ENCODE data around the gene LPCAT1.

LPCAT1 gene

DNA sequence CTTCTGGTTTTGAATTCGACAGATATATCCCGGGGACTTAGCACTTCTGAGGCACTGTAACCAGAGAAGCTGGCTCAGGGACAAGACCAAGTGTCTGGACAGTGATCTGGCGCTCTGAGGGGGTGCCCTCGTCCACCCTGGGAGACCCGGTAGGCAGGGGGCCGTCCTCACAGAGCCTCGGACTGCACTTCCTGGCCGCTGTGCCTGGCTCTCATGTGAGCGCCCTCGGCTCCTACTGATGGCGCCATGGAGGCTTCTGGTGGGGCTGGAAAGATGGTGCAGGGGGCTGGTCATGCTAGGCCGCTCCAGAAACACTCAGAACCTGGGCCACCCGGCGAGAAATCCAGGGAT, 59.7 kb downstream of the LPCAT1 start:
- peaks cover 4% of the 10 kb centered on the region for H3K4me1 ChIP-seq (ENCODE audit: low read depth, poor library complexity, severe bottlenecking)
- H3K27ac ChIP-seq: no peak overlapping the region
- no peak overlapping the region for H3K9ac ChIP-seq
- no peaks in the 10 kb centered on the region for H3K27me3 ChIP-seq (ENCODE audit: insufficient read depth, low read depth)
- H3K4me3 ChIP-seq (IDR thresholded peaks at IDR 0.05; ENCODE audit: insufficient read depth, low read depth, low read length): no peak overlapping the region
- H3K79me2 ChIP-seq (ENCODE audit: insufficient read depth, low read depth): no peaks in the 10 kb centered on the region
- H3K36me3 ChIP-seq (ENCODE audit: insufficient read depth): peaks cover 8% of the 10 kb centered on the region; the same call in 1 of the 2 replicates
- H4K20me1 ChIP-seq (ENCODE audit: insufficient read depth): no peaks in the 10 kb centered on the region
- H2AFZ ChIP-seq (ENCODE audit: low read depth): no peak overlapping the region
- no peak overlapping the region for H3K4me2 ChIP-seq
- TF ChIP-seq, protein P1, sequence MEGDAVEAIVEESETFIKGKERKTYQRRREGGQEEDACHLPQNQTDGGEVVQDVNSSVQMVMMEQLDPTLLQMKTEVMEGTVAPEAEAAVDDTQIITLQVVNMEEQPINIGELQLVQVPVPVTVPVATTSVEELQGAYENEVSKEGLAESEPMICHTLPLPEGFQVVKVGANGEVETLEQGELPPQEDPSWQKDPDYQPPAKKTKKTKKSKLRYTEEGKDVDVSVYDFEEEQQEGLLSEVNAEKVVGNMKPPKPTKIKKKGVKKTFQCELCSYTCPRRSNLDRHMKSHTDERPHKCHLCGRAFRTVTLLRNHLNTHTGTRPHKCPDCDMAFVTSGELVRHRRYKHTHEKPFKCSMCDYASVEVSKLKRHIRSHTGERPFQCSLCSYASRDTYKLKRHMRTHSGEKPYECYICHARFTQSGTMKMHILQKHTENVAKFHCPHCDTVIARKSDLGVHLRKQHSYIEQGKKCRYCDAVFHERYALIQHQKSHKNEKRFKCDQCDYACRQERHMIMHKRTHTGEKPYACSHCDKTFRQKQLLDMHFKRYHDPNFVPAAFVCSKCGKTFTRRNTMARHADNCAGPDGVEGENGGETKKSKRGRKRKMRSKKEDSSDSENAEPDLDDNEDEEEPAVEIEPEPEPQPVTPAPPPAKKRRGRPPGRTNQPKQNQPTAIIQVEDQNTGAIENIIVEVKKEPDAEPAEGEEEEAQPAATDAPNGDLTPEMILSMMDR (conservative IDR thresholded peaks at IDR 0.05; ENCODE audit: low read depth, low read length): no peak

DNA sequence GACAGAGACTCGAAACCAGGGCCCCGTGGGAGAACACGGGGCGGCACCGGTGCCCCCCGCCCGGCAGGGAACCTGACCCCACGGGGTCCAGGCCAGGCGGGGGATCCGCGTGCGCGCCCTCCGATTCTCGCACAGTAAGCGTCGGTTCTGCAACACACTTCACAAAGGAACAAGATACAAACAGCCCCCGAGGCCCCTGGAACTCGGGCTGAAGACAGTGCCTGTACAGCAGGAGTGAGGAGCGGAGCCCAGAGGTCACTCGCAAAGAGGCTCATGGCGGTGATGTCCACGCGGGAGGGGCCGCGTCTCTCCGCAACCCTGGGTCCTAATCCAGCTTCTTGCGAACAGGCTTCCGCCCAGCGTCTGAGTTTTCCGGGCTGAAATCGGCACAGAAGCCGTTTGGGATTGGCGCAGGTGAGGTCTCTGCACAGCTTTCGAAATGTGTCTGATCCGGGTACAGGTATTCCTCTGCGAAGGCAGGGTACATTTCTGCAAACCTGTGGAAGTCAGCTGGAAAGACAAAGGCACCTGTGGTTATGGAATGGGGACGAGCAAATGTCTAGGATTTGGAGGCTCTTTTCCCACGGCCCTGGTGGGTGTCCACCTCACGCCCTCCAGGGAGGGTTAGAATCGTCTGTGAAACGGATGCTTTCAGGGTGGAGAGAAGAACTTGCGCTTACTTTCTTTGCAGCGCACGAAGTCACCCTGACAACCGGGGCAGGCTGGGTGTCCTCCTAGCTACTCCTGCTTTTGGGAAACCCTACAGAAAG, 60.2 kb downstream of the LPCAT1 start:
- Histone ChIP-seq H3K9ac (no peak overlapping the region), H4K20me1 (ENCODE audit: insufficient read depth) (no peaks in the 10 kb centered on the region), H3K36me3 (ENCODE audit: insufficient read depth) (peaks cover 8% of the 10 kb centered on the region; the same call in 1 of the 2 replicates), H3K79me2 (ENCODE audit: insufficient read depth, low read depth) (no peaks in the 10 kb centered on the region), H3K4me3 (IDR thresholded peaks at IDR 0.05; ENCODE audit: insufficient read depth, low read depth, low read length) (no peak overlapping the region), H3K27ac (no peak overlapping the region), H3K27me3 (ENCODE audit: insufficient read depth, low read depth) (no peaks in the 10 kb centered on the region), H2AFZ (ENCODE audit: low read depth) (no peak overlapping the region), H3K4me2 (no peak overlapping the region), H3K4me1 (ENCODE audit: low read depth, poor library complexity, severe bottlenecking) (peaks cover 4% of the 10 kb centered on the region)
- TF ChIP-seq, protein P1 (conservative IDR thresholded peaks at IDR 0.05; ENCODE audit: low read depth, low read length): no peak

DNA sequence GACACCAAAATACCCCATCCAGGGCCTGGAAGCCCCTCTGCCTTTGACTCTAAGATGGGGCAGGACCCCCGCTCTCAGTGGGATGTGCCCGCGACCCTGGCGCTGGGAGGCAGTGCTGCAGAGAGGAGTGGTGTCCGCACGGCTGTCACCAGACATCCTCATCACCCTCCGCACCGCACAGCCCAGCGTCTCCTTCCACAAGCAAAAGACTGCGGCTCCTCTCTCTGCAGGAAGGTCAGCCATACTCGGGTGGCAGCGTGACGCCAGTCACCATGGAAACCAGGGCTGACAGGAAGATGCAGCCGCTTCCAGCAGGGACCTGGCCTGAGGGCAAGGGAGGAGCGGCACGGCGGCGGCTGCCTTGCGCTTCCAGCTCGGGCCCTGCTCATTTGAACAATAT, 61.4 kb downstream of the LPCAT1 start:
- Histone ChIP-seq H3K79me2 (ENCODE audit: insufficient read depth, low read depth) (no peaks in the 10 kb centered on the region), H3K36me3 (ENCODE audit: insufficient read depth) (peaks cover 8% of the 10 kb centered on the region; the same call in 1 of the 2 replicates), H3K9ac (no peak overlapping the region)

DNA sequence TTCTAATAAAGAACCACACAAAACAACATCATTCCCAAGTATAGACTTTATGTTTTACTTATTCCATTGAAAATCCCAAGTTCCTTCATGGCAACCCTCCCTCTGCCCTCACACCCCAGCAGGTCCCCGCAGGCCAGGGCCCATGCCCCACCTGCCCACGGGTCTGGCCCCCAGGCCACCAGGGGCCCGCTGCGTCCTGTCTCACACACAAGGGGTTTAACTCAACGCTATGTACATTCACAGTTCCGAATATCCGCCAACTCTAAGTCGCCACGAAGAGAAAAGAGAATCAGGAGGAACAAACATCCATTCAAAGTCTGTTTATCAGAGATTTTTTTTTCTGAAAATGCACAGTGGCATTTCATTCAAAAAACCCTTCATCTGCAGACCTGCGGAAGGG, 62.4 kb downstream of the LPCAT1 start:
- Histone ChIP-seq H4K20me1 (ENCODE audit: insufficient read depth) (no peaks in the 10 kb centered on the region), H2AFZ (ENCODE audit: low read depth) (no peak overlapping the region), H3K36me3 (ENCODE audit: insufficient read depth) (peaks cover 8% of the 10 kb centered on the region; the same call in 1 of the 2 replicates), H3K4me1 (ENCODE audit: low read depth, poor library complexity, severe bottlenecking) (peaks cover 4% of the 10 kb centered on the region), H3K4me2 (no peak overlapping the region), H3K4me3 (IDR thresholded peaks at IDR 0.05; ENCODE audit: insufficient read depth, low read depth, low read length) (no peak overlapping the region), H3K79me2 (ENCODE audit: insufficient read depth, low read depth) (no peaks in the 10 kb centered on the region), H3K9ac (no peak overlapping the region), H3K27me3 (ENCODE audit: insufficient read depth, low read depth) (no peaks in the 10 kb centered on the region), H3K27ac (no peak overlapping the region)
- TF ChIP-seq, protein P1 (conservative IDR thresholded peaks at IDR 0.05; ENCODE audit: low read depth, low read length): no peak

More for the DNA sequence above, 61.4 kb downstream of the LPCAT1 start:
- Histone ChIP-seq H4K20me1 (ENCODE audit: insufficient read depth) (no peaks in the 10 kb centered on the region), H3K4me2 (no peak overlapping the region), H3K4me3 (IDR thresholded peaks at IDR 0.05; ENCODE audit: insufficient read depth, low read depth, low read length) (no peak overlapping the region), H3K27me3 (ENCODE audit: insufficient read depth, low read depth) (no peaks in the 10 kb centered on the region), H3K4me1 (ENCODE audit: low read depth, poor library complexity, severe bottlenecking) (peaks cover 4% of the 10 kb centered on the region), H3K27ac (no peak overlapping the region), H2AFZ (ENCODE audit: low read depth) (no peak overlapping the region)
- TF ChIP-seq, protein P1 (conservative IDR thresholded peaks at IDR 0.05; ENCODE audit: low read depth, low read length): no peak

Data from KMS-11 (cell line).